ENCODE results near the gene CASZ1. TPM values are rescaled to one million over a fixed set of nuclear protein-coding genes. Genes with fewer than 3 reads are reported as not detected.

CASZ1 gene
- polyA plus RNA-seq, 2 of the 4 experiments (the other 2 are of a cell fraction): 0.52 to 1.2 TPM

GRCh38 chr1:10617318-10617717, 179.1 kb downstream of the CASZ1 start:
- Histone ChIP-seq H3K4me1 (no peaks in the 10 kb centered on the region), H3K4me2 (no peak overlapping the region), H3K9me3 (no peaks in the 10 kb centered on the region), H3K4me3 (no peak overlapping the region), H3K27ac (no peak overlapping the region)
- no peak for DNase-seq (ENCODE audit: low read depth in 1 of 2, low spot score in 1 of 2)
- FAIRE-seq: no peak
- TF ChIP-seq JUNB (IDR thresholded peaks at IDR 0.05) (no peak), ZFP36 (IDR thresholded peaks at IDR 0.05; ENCODE audit: borderline replicate concordance, partially characterized antibody) (no peak), JUN (IDR thresholded peaks at IDR 0.05) (no peak), PBX3 (IDR thresholded peaks at IDR 0.05) (no peak), HOXB5 (CRISPR knock-in tag; IDR thresholded peaks at IDR 0.05) (no peak), RARB (CRISPR knock-in tag; IDR thresholded peaks at IDR 0.05) (no peak), POLR2A (IDR thresholded peaks at IDR 0.05; ENCODE audit: low read length) (no peak), TFCP2L1 (CRISPR knock-in tag; IDR thresholded peaks at IDR 0.05) (no peak), PHF8 (IDR thresholded peaks at IDR 0.05; ENCODE audit: borderline replicate concordance, low read depth) (no peak), RFX5 (IDR thresholded peaks at IDR 0.05) (no peak), NR3C1 (IDR thresholded peaks at IDR 0.05) (no peak), FOSL2 (IDR thresholded peaks at IDR 0.05) (no peak), FOSL2 (CRISPR knock-in tag; IDR thresholded peaks at IDR 0.05) (no peak), FOXS1 (CRISPR knock-in tag; IDR thresholded peaks at IDR 0.05) (no peak), KDM1A (IDR thresholded peaks at IDR 0.05; ENCODE audit: low read depth) (no peak)
- CTCF ChIA-PET: no interaction called here
- no peak for ATAC-seq
- WGBS (ENCODE audit: missing lambda C conversion rate): 86% methylated on average over 5 of the region's 5 CpGs
- POLR2A ChIA-PET: no interaction called here

DNA sequence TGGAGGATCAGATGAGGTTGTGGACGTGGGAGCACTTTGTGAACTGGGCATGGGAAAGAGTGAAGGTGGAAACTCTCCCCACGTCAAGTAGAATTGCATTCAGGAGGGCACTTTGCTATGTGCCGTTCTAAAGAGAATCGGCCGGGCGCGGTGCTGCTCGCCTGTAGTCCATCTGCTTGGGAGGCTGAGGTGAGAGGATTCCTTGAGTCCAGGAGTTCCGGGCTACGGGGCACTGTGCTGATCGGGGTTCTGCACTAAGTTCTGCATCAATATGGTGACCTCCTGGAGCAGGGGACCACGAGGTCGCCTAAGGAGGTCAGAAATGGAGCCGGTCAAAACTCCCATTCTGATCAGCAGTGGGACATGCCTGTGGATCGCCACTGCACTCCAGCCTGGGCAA, 179.8 kb downstream of the CASZ1 start:
- Histone ChIP-seq H3K4me3 (no peak overlapping the region), H3K27ac (no peak overlapping the region), H3K9me3 (no peaks in the 10 kb centered on the region), H3K4me2 (no peak overlapping the region), H3K4me1 (no peaks in the 10 kb centered on the region)
- WGBS (ENCODE audit: missing lambda C conversion rate): 92% methylated on average over 15 of the region's 15 CpGs
- TF ChIP-seq, protein P1, sequence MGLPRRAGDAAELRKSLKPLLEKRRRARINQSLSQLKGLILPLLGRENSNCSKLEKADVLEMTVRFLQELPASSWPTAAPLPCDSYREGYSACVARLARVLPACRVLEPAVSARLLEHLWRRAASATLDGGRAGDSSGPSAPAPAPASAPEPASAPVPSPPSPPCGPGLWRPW (IDR thresholded peaks at IDR 0.05): no peak
- TF ChIP-seq HOXA7 (CRISPR knock-in tag; IDR thresholded peaks at IDR 0.05) (no peak), FOSL2 (IDR thresholded peaks at IDR 0.05) (no peak), FOSL2 (CRISPR knock-in tag; IDR thresholded peaks at IDR 0.05) (no peak), HOXB5 (CRISPR knock-in tag; IDR thresholded peaks at IDR 0.05) (no peak), EP300 (IDR thresholded peaks at IDR 0.05) (no peak), KDM5A (IDR thresholded peaks at IDR 0.05) (no peak), SMC3 (IDR thresholded peaks at IDR 0.05) (no peak)
- ATAC-seq (no peak), DNase-seq (ENCODE audit: low read depth in 1 of 2, low spot score in 1 of 2) (no peak), FAIRE-seq (no peak)
- ChIA-PET POLR2A (no interaction called here), CTCF (no interaction called here)

- CTCF ChIA-PET: no interaction called here
- DNase-seq (ENCODE audit: low read depth in 1 of 2, low spot score in 1 of 2): no peak
- POLR2A ChIA-PET: no interaction called here
- Histone ChIP-seq H3K4me3 (no peak overlapping the region), H3K4me2 (no peak overlapping the region), H3K4me1 (no peaks in the 10 kb centered on the region), H3K27ac (no peak overlapping the region), H3K9me3 (no peaks in the 10 kb centered on the region)
- no peak for FAIRE-seq
- TF ChIP-seq HMGXB4 (CRISPR knock-in tag; IDR thresholded peaks at IDR 0.05; ENCODE audit: borderline replicate concordance): no peak
- TF ChIP-seq PBX3 (IDR thresholded peaks at IDR 0.05): no peak
- no peak for TF ChIP-seq POLR2AphosphoS2 (conservative IDR thresholded peaks at IDR 0.05; ENCODE audit: low read length)
- TF ChIP-seq HDAC2 (IDR thresholded peaks at IDR 0.05): no peak
- TF ChIP-seq EHMT2 (IDR thresholded peaks at IDR 0.05; ENCODE audit: low read depth): no peak
- TF ChIP-seq USF2 (IDR thresholded peaks at IDR 0.05): no peak
- TF ChIP-seq, protein P2, sequence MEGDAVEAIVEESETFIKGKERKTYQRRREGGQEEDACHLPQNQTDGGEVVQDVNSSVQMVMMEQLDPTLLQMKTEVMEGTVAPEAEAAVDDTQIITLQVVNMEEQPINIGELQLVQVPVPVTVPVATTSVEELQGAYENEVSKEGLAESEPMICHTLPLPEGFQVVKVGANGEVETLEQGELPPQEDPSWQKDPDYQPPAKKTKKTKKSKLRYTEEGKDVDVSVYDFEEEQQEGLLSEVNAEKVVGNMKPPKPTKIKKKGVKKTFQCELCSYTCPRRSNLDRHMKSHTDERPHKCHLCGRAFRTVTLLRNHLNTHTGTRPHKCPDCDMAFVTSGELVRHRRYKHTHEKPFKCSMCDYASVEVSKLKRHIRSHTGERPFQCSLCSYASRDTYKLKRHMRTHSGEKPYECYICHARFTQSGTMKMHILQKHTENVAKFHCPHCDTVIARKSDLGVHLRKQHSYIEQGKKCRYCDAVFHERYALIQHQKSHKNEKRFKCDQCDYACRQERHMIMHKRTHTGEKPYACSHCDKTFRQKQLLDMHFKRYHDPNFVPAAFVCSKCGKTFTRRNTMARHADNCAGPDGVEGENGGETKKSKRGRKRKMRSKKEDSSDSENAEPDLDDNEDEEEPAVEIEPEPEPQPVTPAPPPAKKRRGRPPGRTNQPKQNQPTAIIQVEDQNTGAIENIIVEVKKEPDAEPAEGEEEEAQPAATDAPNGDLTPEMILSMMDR (IDR thresholded peaks at IDR 0.05): no peak
- no peak for TF ChIP-seq TFCP2L1 (CRISPR knock-in tag; IDR thresholded peaks at IDR 0.05)
- TF ChIP-seq RFX5 (IDR thresholded peaks at IDR 0.05): no peak
- no peak for TF ChIP-seq KDM1A (IDR thresholded peaks at IDR 0.05; ENCODE audit: low read depth)
- TF ChIP-seq CHD4 (IDR thresholded peaks at IDR 0.05; ENCODE audit: borderline replicate concordance): no peak
- no peak; a peak in 1 of 6 replicates for ATAC-seq
- WGBS (ENCODE audit: missing lambda C conversion rate): 92% methylated on average over 24 of the region's 27 CpGs
Measured at GRCh38 chr1:10615932-10616671, 180.3 kb downstream of the CASZ1 start.
